ENCODE results near the gene IGFL3. TPM values are rescaled to one million over a fixed set of nuclear protein-coding genes. Genes with fewer than 3 reads are reported as not detected.
"Not testable (repeated sequence)": the region's sequence is repeated elsewhere in the genome, so short reads cannot be mapped to it uniquely, and the experiment has no call there.

Gene IGFL3
- total RNA-seq, 2 experiments from 2014 or later = not detected

GRCh38 chr19:46113726-46114125 is 10.8 kb downstream of the IGFL3 start:
- H3K4me3 Mint-ChIP-seq = no peak overlapping the region
- ATAC-seq = no peak
- H3K36me3 Mint-ChIP-seq (ENCODE audit: low read depth) = no peaks in the 10 kb centered on the region
- peaks cover 34% of the 10 kb centered on the region for H3K27me3 Mint-ChIP-seq (ENCODE audit: low read depth)
- H3K4me1 Mint-ChIP-seq (ENCODE audit: low read depth) = peaks cover 7% of the 10 kb centered on the region
- H3K9me3 Mint-ChIP-seq (ENCODE audit: insufficient read depth) = no peaks in the 10 kb centered on the region
- DNase-seq = no peak
- no peak overlapping the region for H3K27ac Mint-ChIP-seq
- ChIA-PET CTCF (no interaction called here), POLR2A (no interaction called here)

- CTCF ChIA-PET = interaction anchor here (0.6 to 0.7 kb wide), 2 partner anchors 34 to 152 kb away, joined by 3 read pairs; no protein-coding TSS in a partner anchor
- H3K27me3 Mint-ChIP-seq (ENCODE audit: low read depth) = peaks cover 34% of the 10 kb centered on the region
- POLR2A ChIA-PET = no interaction called here
These were observed 12.0 kb downstream of the IGFL3 start for GRCh38 chr19:46112527-46112926.

GRCh38 chr19:46111376-46111775 is 13.1 kb downstream of the IGFL3 start:
- peaks cover 34% of the 10 kb centered on the region for H3K27me3 Mint-ChIP-seq (ENCODE audit: low read depth)
- CTCF ChIA-PET = interaction anchor here (0.5 kb wide), 1 partner anchor 34 kb away, joined by 3 read pairs; no protein-coding TSS in a partner anchor
- ATAC-seq (no peak), DNase-seq (no peak)
- H3K4me3 Mint-ChIP-seq = no peak overlapping the region
- H3K36me3 Mint-ChIP-seq (ENCODE audit: low read depth) = no peaks in the 10 kb centered on the region
- H3K4me1 Mint-ChIP-seq (ENCODE audit: low read depth) = peaks cover 7% of the 10 kb centered on the region
- no peaks in the 10 kb centered on the region for H3K9me3 Mint-ChIP-seq (ENCODE audit: insufficient read depth)
- no peak overlapping the region for H3K27ac Mint-ChIP-seq
- POLR2A ChIA-PET = no interaction called here

More at GRCh38 chr19:46112527-46112926, 12.0 kb downstream of the IGFL3 start:
- DNase-seq = no peak
- no peaks in the 10 kb centered on the region for H3K9me3 Mint-ChIP-seq (ENCODE audit: insufficient read depth)
- no peaks in the 10 kb centered on the region for H3K36me3 Mint-ChIP-seq (ENCODE audit: low read depth)
- H3K4me3 Mint-ChIP-seq = no peak overlapping the region
- ATAC-seq = no peak
- H3K4me1 Mint-ChIP-seq (ENCODE audit: low read depth) = peaks cover 7% of the 10 kb centered on the region
- H3K27ac Mint-ChIP-seq = no peak overlapping the region

- ChIA-PET POLR2A (no interaction called here), CTCF (no interaction called here)
- H3K36me3 Mint-ChIP-seq (ENCODE audit: low read depth) = no peaks in the 10 kb centered on the region
- no peak overlapping the region for H3K4me3 Mint-ChIP-seq
- DNase-seq (no peak), ATAC-seq (no peak)
- H3K27ac Mint-ChIP-seq = no peak overlapping the region
- H3K4me1 Mint-ChIP-seq (ENCODE audit: low read depth) = no peaks in the 10 kb centered on the region
- no peaks in the 10 kb centered on the region for H3K9me3 Mint-ChIP-seq (ENCODE audit: insufficient read depth)
- H3K27me3 Mint-ChIP-seq (ENCODE audit: low read depth) = peaks cover 26% of the 10 kb centered on the region
These were observed 14.6 kb downstream of the IGFL3 start for GRCh38 chr19:46109876-46110275.

- Mint-ChIP-seq H3K27ac (no peak overlapping the region), H3K27me3 (ENCODE audit: low read depth) (peaks cover 5% of the 10 kb centered on the region), H3K36me3 (ENCODE audit: low read depth) (no peaks in the 10 kb centered on the region), H3K4me3 (no peak overlapping the region), H3K4me1 (ENCODE audit: low read depth) (no peaks in the 10 kb centered on the region), H3K9me3 (ENCODE audit: insufficient read depth) (no peaks in the 10 kb centered on the region)
- ATAC-seq (no peak), DNase-seq (no peak)
- CTCF ChIA-PET = no interaction called here
- POLR2A ChIA-PET = no interaction called here
These were observed 17.1 kb downstream of the IGFL3 start for GRCh38 chr19:46107371-46107770.

- H3K4me3 Mint-ChIP-seq; POLR2A ChIA-PET; ATAC-seq; H3K36me3 Mint-ChIP-seq (ENCODE audit: low read depth); H3K9me3 Mint-ChIP-seq (ENCODE audit: insufficient read depth); DNase-seq; H3K4me1 Mint-ChIP-seq (ENCODE audit: low read depth); H3K27ac Mint-ChIP-seq: not testable (repeated sequence)
- peaks cover 12% of the 10 kb centered on the region for H3K27me3 Mint-ChIP-seq (ENCODE audit: low read depth)
- CTCF ChIA-PET = interaction anchor here (0.9 kb wide), 1 partner anchor 87 kb away, joined by 3 read pairs; no protein-coding TSS in a partner anchor
These were observed 22.2 kb downstream of the IGFL3 start for GRCh38 chr19:46102333-46102732.

- Mint-ChIP-seq H3K36me3 (ENCODE audit: low read depth) (peaks cover 2% of the 10 kb centered on the region), H3K27ac (no peak overlapping the region), H3K4me1 (ENCODE audit: low read depth) (no peaks in the 10 kb centered on the region), H3K27me3 (ENCODE audit: low read depth) (peaks cover 16% of the 10 kb centered on the region), H3K4me3 (no peak overlapping the region), H3K9me3 (ENCODE audit: insufficient read depth) (peaks cover 9% of the 10 kb centered on the region)
- ATAC-seq (no peak), DNase-seq (no peak)
- CTCF ChIA-PET = interaction anchor here (0.9 kb wide), 1 partner anchor 88 kb away, joined by 3 read pairs; no protein-coding TSS in a partner anchor
- POLR2A ChIA-PET = no interaction called here
These were observed 23.2 kb downstream of the IGFL3 start for GRCh38 chr19:46101293-46101692.

- no peaks in the 10 kb centered on the region for H3K4me1 Mint-ChIP-seq (ENCODE audit: low read depth)
- DNase-seq (no peak), ATAC-seq (no peak)
- peaks cover 9% of the 10 kb centered on the region for H3K9me3 Mint-ChIP-seq (ENCODE audit: insufficient read depth)
- H3K4me3 Mint-ChIP-seq = no peak overlapping the region
- H3K27me3 Mint-ChIP-seq (ENCODE audit: low read depth) = peaks cover 23% of the 10 kb centered on the region
- H3K36me3 Mint-ChIP-seq (ENCODE audit: low read depth) = peaks cover 2% of the 10 kb centered on the region
- ChIA-PET CTCF (no interaction called here), POLR2A (no interaction called here)
- no peak overlapping the region for H3K27ac Mint-ChIP-seq
These were observed 24.1 kb downstream of the IGFL3 start for GRCh38 chr19:46100344-46100743.

GRCh38 chr19:46090444-46090843 is 34.0 kb downstream of the IGFL3 start:
- DNase-seq (no peak), ATAC-seq (no peak)
- Mint-ChIP-seq H3K36me3 (ENCODE audit: low read depth) (no peaks in the 10 kb centered on the region), H3K4me1 (ENCODE audit: low read depth) (no peaks in the 10 kb centered on the region), H3K4me3 (no peak overlapping the region), H3K9me3 (ENCODE audit: insufficient read depth) (peaks cover 13% of the 10 kb centered on the region), H3K27ac (no peak overlapping the region), H3K27me3 (ENCODE audit: low read depth) (peaks cover 34% of the 10 kb centered on the region)
- CTCF ChIA-PET = no interaction called here
- POLR2A ChIA-PET = no interaction called here

- ChIA-PET POLR2A (no interaction called here), CTCF (no interaction called here)
- no peaks in the 10 kb centered on the region for H3K4me1 Mint-ChIP-seq (ENCODE audit: low read depth)
- no peak overlapping the region for H3K4me3 Mint-ChIP-seq
- DNase-seq = no peak
- H3K27ac Mint-ChIP-seq = no peak overlapping the region
- H3K36me3 Mint-ChIP-seq (ENCODE audit: low read depth) = no peaks in the 10 kb centered on the region
- H3K9me3 Mint-ChIP-seq (ENCODE audit: insufficient read depth) = peaks cover 16% of the 10 kb centered on the region
- peaks cover 32% of the 10 kb centered on the region for H3K27me3 Mint-ChIP-seq (ENCODE audit: low read depth)
- ATAC-seq = no peak
These were observed 35.1 kb downstream of the IGFL3 start for GRCh38 chr19:46089432-46089831.

GRCh38 chr19:46088101-46088500 is 36.4 kb downstream of the IGFL3 start:
- H3K4me1 Mint-ChIP-seq (ENCODE audit: low read depth) = no peaks in the 10 kb centered on the region
- no peak for DNase-seq
- H3K9me3 Mint-ChIP-seq (ENCODE audit: insufficient read depth) = peaks cover 16% of the 10 kb centered on the region
- H3K27me3 Mint-ChIP-seq (ENCODE audit: low read depth) = peaks cover 37% of the 10 kb centered on the region
- H3K36me3 Mint-ChIP-seq (ENCODE audit: low read depth) = no peaks in the 10 kb centered on the region
- H3K27ac Mint-ChIP-seq = no peak overlapping the region
- ChIA-PET POLR2A (interaction anchor here (0.6 kb wide), 1 partner anchor 512 kb away, joined by 4 read pairs; no protein-coding TSS in a partner anchor), CTCF (no interaction called here)
- ATAC-seq = no peak
- H3K4me3 Mint-ChIP-seq = no peak overlapping the region

GRCh38 chr19:46085888-46086287 is 38.6 kb downstream of the IGFL3 start:
- no peaks in the 10 kb centered on the region for H3K36me3 Mint-ChIP-seq (ENCODE audit: low read depth)
- peaks cover 42% of the 10 kb centered on the region for H3K27me3 Mint-ChIP-seq (ENCODE audit: low read depth)
- no peak overlapping the region for H3K27ac Mint-ChIP-seq
- peaks cover 16% of the 10 kb centered on the region for H3K9me3 Mint-ChIP-seq (ENCODE audit: insufficient read depth)
- no peak for DNase-seq
- CTCF ChIA-PET = no interaction called here
- no peak for ATAC-seq
- no peaks in the 10 kb centered on the region for H3K4me1 Mint-ChIP-seq (ENCODE audit: low read depth)
- H3K4me3 Mint-ChIP-seq = no peak overlapping the region
- POLR2A ChIA-PET = no interaction called here

GRCh38 chr19:46082728-46083050 is 41.8 kb downstream of the IGFL3 start:
- Mint-ChIP-seq H3K4me3 (no peak overlapping the region), H3K27me3 (ENCODE audit: low read depth) (peaks cover 49% of the 10 kb centered on the region), H3K36me3 (ENCODE audit: low read depth) (peaks cover 2% of the 10 kb centered on the region), H3K9me3 (ENCODE audit: insufficient read depth) (peaks cover 22% of the 10 kb centered on the region), H3K27ac (no peak overlapping the region), H3K4me1 (ENCODE audit: low read depth) (no peaks in the 10 kb centered on the region)
- CTCF ChIA-PET = interaction anchor here (0.9 to 1.3 kb wide), 3 partner anchors 19 to 182 kb away, joined by 3 to 7 read pairs (median 3); no protein-coding TSS in a partner anchor
- DNase-seq (no peak), ATAC-seq (no peak)
- POLR2A ChIA-PET = no interaction called here

Measured in activated CD8-positive, alpha-beta T cell treated with anti-CD3 and anti-CD28 coated beads, Interleukin-2, amount 10 ng/mL, durations not matched to agents 7 days and 5 days (primary cell).